Right atrium auricular region (tissue), 2 donors: ENCODE results near the gene SH3YL1. TPM values are rescaled to one million over a fixed set of nuclear protein-coding genes. Genes with fewer than 3 reads are reported as not detected.

Experiments
- DNase-seq: peaks from one replicate; pipeline ENCODE4 v3.0.0-alpha.2; 2019; ENCODE audit warnings: low spot score
- H3K27ac ChIP-seq, 2 donors: fragments of 200-600 bp; sonication (generic); 1 replicate in 1 of 2; 2 replicates in 1 of 2; pipeline ENCODE4 v1.5.1; 2016 to 2019
- H3K27me3 ChIP-seq, 2 donors: fragments of 200-600 bp; sonication (generic); one replicate each; pipeline versions ENCODE4 v1.5.1 to v1.6.0; 2017 to 2019
- H3K36me3 ChIP-seq: fragments of 200-600 bp; sonication (generic); one replicate; pipeline ENCODE4 v1.5.1; 2016
- H3K4me1 ChIP-seq, 2 donors: fragments of 200-600 bp; sonication (generic); one replicate each; pipeline versions ENCODE4 v1.5.1 to v1.6.0; 2017 to 2019
- H3K4me3 ChIP-seq, 2 donors: fragments of 200-600 bp; sonication (generic); 1 replicate in 1 of 2; 2 replicates in 1 of 2; pipeline ENCODE4 v1.5.1; 2017 to 2019; ENCODE audit warnings: mild to moderate bottlenecking in 1 of 2, moderate library complexity in 1 of 2
- H3K9me3 ChIP-seq, 2 donors: fragments of 200-600 bp; sonication (generic); one replicate each; pipeline ENCODE4 v1.5.1; 2019
- total RNA-seq, 2 donors: library from RNA; depleted of rRNA; stranded (reverse); fragments of >200 nt; gene quantifications; one replicate each; pipeline ENCODE4 v1.1.0, GENCODE V29; 2016
- TF ChIP-seq, protein P1 (sequence below), 2 donors: fragments of 200-600 bp; sonication (generic); IDR thresholded peaks; one replicate each; pipeline ENCODE4 v1.5.1; 2019; ENCODE audit warnings: antibody characterized with exemption in 2 of 2

The SH3YL1 gene
- total RNA-seq, 2 donors from 2014 or later, result 7.8 to 11.3 TPM

DNA sequence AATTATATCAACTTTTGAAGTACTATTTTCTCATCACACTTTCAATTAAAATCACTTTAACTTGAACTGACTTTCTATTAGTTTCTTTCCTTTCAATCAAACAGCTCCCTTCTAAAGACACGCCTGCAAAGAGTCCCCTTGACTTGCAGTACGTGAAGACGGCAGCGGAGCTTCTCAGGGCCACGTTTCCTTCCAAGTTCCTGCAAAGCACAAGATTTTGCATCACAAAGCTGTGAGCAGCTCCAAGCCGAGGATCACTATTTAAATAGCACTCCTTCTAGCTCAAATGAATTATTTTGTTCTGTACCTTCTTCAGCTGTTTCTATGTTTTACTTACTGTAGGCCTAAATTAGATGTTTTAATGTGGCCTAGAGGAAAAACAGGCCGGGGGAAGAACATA is 30.8 kb downstream of the SH3YL1 start:
- Histone ChIP-seq H3K9me3 (no peaks in the 10 kb centered on the region), H3K4me3 (no peak overlapping the region), H3K27me3 (no peaks in the 10 kb centered on the region), H3K4me1 (no peaks in the 10 kb centered on the region), H3K27ac (no peak overlapping the region), H3K36me3 (peaks cover 12% of the 10 kb centered on the region)
- no peak for DNase-seq
- TF ChIP-seq, protein P1, sequence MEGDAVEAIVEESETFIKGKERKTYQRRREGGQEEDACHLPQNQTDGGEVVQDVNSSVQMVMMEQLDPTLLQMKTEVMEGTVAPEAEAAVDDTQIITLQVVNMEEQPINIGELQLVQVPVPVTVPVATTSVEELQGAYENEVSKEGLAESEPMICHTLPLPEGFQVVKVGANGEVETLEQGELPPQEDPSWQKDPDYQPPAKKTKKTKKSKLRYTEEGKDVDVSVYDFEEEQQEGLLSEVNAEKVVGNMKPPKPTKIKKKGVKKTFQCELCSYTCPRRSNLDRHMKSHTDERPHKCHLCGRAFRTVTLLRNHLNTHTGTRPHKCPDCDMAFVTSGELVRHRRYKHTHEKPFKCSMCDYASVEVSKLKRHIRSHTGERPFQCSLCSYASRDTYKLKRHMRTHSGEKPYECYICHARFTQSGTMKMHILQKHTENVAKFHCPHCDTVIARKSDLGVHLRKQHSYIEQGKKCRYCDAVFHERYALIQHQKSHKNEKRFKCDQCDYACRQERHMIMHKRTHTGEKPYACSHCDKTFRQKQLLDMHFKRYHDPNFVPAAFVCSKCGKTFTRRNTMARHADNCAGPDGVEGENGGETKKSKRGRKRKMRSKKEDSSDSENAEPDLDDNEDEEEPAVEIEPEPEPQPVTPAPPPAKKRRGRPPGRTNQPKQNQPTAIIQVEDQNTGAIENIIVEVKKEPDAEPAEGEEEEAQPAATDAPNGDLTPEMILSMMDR (IDR thresholded peaks at IDR 0.05), result no peak

DNA sequence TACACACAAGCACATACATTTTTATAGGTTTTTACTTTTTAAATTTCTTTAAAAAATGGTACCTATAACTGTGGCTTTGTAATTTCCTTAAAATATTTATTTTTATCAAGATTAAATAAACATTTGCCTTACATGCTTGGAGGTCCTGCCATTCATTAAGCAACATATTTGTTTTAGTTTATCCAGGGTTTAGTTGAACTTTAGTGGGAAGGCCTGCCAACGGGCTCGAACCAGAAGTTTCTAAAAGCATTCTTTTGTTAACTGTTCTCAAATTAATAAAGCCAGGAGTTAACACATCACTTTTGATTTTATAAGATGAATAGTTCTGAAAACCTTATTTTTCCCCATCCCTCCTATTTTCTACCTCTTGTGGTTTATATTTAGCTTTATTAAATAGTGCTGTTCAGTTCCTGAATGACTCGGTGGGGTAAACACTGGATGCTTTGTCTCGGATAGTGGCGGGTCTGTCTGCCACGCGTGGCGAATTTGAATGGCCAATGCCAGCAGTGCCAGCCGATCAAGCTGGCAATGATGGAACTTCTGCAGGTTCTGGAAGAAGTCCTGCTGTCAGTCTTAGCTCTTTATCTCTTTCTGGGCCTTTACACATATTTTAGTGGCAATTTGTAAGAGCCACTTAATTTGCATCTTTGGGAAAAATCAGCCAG is 32.2 kb downstream of the SH3YL1 start:
- TF ChIP-seq, protein P1 (IDR thresholded peaks at IDR 0.05), result no peak
- Histone ChIP-seq H3K36me3 (peaks cover 15% of the 10 kb centered on the region), H3K4me3 (no peak overlapping the region), H3K4me1 (no peaks in the 10 kb centered on the region), H3K27me3 (no peaks in the 10 kb centered on the region), H3K9me3 (no peaks in the 10 kb centered on the region), H3K27ac (no peak overlapping the region)
- no peak for DNase-seq

DNA sequence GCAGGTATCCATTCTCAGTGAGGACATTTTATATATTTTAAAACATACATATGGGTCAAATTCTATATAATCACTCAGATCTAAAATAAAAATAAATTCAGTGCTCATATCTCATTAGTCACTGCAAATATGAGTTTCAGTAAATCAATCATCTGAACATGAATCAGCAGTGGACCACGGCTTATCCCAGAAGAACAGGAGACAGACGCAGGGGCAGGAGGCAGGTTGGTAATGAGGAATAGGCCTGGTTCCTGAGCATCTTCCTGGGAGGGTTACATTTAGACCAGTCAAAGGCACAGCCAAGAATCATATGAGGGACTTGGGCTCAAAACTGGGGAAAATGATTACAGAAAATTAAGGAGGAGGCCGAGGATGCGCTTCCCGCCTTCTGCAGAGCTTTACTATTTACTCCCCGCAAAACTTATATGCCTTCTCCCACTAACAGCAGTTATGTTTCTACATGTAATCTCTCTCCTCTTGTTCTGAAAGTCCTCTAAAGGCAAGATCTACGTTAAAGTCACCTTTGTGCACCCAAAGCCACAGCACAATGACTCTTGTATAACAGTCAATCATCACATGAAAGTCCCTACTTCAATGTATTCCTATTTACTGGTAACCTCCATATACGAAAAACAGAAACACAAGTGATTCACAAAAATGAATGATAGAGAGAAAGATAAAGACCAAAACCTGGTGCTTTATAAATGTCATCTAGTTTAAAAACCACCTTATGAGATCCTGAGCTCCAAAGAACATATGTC is 35.1 kb downstream of the SH3YL1 start:
- Histone ChIP-seq H3K27ac (no peak overlapping the region), H3K9me3 (no peaks in the 10 kb centered on the region), H3K4me3 (no peak overlapping the region), H3K4me1 (no peaks in the 10 kb centered on the region), H3K36me3 (peaks cover 20% of the 10 kb centered on the region), H3K27me3 (no peaks in the 10 kb centered on the region)
- DNase-seq, result no peak
- TF ChIP-seq, protein P1 (IDR thresholded peaks at IDR 0.05), result no peak

DNA sequence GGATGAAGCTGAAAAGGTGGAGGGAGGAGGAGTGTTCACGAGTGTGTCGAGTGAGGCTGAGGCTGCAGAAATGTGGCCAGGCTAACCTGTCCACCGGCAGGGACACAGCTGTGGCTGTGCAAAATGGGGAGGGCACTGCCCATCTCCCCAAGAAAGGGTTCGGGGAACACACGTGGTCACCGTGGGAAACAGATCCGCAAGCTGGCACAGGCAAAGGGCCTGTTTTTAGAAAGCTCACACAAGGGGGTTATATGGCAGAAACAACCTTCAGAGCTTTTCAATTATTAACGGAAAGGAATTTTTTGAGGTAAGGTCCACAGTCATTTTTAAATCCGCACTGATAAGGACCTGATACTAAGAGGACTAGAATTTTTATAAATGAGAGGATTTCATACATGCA is 35.7 kb downstream of the SH3YL1 start:
- Histone ChIP-seq H3K27ac (no peak overlapping the region), H3K4me1 (no peaks in the 10 kb centered on the region), H3K9me3 (no peaks in the 10 kb centered on the region), H3K4me3 (no peak overlapping the region), H3K27me3 (no peaks in the 10 kb centered on the region), H3K36me3 (peaks cover 20% of the 10 kb centered on the region)
- no peak for DNase-seq
- TF ChIP-seq, protein P1 (IDR thresholded peaks at IDR 0.05), result no peak

DNA sequence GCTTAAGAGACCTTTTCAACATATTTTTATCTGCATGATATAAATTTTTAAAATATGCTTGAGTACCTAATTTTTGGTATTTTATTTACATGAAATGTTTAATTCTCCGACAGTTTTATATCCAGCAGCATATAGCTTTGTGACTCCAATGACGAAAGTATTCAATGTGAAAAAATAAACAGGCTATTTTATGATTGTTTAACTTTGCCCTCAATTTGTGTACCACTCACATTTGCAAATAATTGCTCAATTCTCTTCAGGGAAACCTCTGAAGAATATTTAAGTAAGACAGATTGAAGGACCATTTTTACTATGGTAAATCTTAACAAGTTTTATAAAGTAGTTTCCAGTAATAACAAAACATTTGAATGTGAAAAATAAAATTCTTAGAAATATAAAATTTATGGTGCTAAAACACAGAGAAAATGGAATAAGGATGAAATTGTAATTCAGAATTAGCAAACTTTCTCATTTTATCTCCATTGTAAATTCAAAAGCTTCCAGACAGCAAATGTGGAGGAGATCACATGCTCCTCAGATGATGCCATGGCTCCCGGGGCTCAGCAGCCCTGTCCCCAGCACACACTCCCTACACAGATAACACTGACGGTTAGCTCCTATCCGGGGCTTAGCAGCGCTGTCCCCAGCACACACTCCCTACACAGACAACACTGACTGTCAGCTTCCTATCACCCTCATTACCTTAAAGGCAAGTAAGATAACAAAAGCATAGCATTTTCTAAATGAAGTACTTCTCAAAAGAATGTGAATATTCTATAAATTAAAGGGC is 39.7 kb downstream of the SH3YL1 start:
- TF ChIP-seq, protein P1 (IDR thresholded peaks at IDR 0.05), result no peak
- H3K9me3 ChIP-seq, result no peaks in the 10 kb centered on the region
- H3K36me3 ChIP-seq, result peaks cover 8% of the 10 kb centered on the region

More for the DNA sequence above, 39.7 kb downstream of the SH3YL1 start:
- DNase-seq, result no peak
- no peaks in the 10 kb centered on the region for H3K4me1 ChIP-seq
- H3K27ac ChIP-seq, result no peak overlapping the region
- no peak overlapping the region for H3K4me3 ChIP-seq
- no peaks in the 10 kb centered on the region for H3K27me3 ChIP-seq
